SK-N-SH (cell line): Measurements from ENCODE around the gene PEX11G. TPM values are rescaled to one million over a fixed set of nuclear protein-coding genes. Genes with fewer than 3 reads are reported as not detected.

ENCODE experiments used
- CTCF ChIA-PET: fragments of 300-600, 350-600 bp; formaldehyde crosslinking; extraction: SDS; loops from one replicate; lab custom pipeline; 2021; lab: Yijun Ruan, JAX
- POLR2A ChIA-PET: fragments of 350-600 bp; sonication (Branson Sonifier 250); formaldehyde crosslinking; extraction: SDS; loops from one replicate; lab custom pipeline; 2020; ENCODE audit warnings: antibody characterized with exemption, inconsistent platforms; lab: Yijun Ruan, JAX
- DNase-seq: peaks from one replicate; pipeline ENCODE4 v3.0.0; 2012
- H2AFZ ChIP-seq: fragments of 200-600 bp; sonication (generic); 2 replicates; pipeline ENCODE4 v1.8.1; 2016; ENCODE audit warnings: antibody characterized with exemption, mild to moderate bottlenecking, low read depth
- H3F3A ChIP-seq: fragments of 200-600 bp; sonication (generic); replicated peaks from 2 replicates; pipeline ENCODE3; 2016; ENCODE audit warnings: antibody characterized with exemption, mild to moderate bottlenecking; ENCODE audit not compliant: insufficient read depth
- H3K27ac ChIP-seq, 2 experiments: fragments of 200-500 bp in 1 of 2; fragments of 200-600 bp in 1 of 2; sonication (Bioruptor generic) in 1 of 2; sonication (generic), shearing (Covaris generic) in 1 of 2; 2 replicates each; pipeline versions ENCODE4 v1.5.1 to v1.6.1; 2014 to 2016; ENCODE audit warnings: low read depth in 2 of 2, inconsistent platforms in 1 of 2, low read length in 1 of 2, mild to moderate bottlenecking in 1 of 2, mixed read lengths in 1 of 2
- H3K27me3 ChIP-seq: fragments of 200-600 bp; sonication (generic), shearing (Covaris generic); 2 replicates; pipeline ENCODE4 v1.6.1; 2016; ENCODE audit warnings: mixed run types; ENCODE audit not compliant: insufficient read depth
- H3K36me3 ChIP-seq, 2 experiments: fragments of 200-500 bp in 1 of 2; fragments of 200-600 bp in 1 of 2; sonication (Bioruptor generic) in 1 of 2; sonication (generic) in 1 of 2; replicated peaks in 1 of 2; 2 replicates each; pipeline versions ENCODE3 to v1.5.1; 2014 to 2016; ENCODE audit warnings: low read length in 1 of 2, mild to moderate bottlenecking in 1 of 2; ENCODE audit not compliant: insufficient read depth in 2 of 2, control insufficient read depth in 1 of 2
- H3K4me1 ChIP-seq, 2 experiments: fragments of 200-500 bp in 1 of 2; fragments of 200-600 bp in 1 of 2; sonication (Bioruptor generic) in 1 of 2; sonication (generic), shearing (Covaris generic) in 1 of 2; 2 replicates each; pipeline versions ENCODE4 v1.5.1 to v1.6.1; 2014 to 2016; ENCODE audit warnings: low read depth in 1 of 2, low read length in 1 of 2, mixed run types in 1 of 2; ENCODE audit not compliant: insufficient read depth in 2 of 2, control insufficient read depth in 1 of 2
- H3K4me2 ChIP-seq: fragments of 200-600 bp; sonication (generic), shearing (Covaris generic); 2 replicates; pipeline ENCODE4 v1.6.1; 2017; ENCODE audit warnings: mixed run types
- H3K4me3 ChIP-seq, 2 experiments: fragments of 200-500 bp in 1 of 2; fragments of 200-600 bp in 1 of 2; sonication (Bioruptor generic) in 1 of 2; sonication (generic), shearing (Covaris generic) in 1 of 2; 2 replicates each; pipeline versions ENCODE4 v1.5.1 to v1.8.1; 2014 to 2016; ENCODE audit warnings: low read depth in 2 of 2, inconsistent platforms in 1 of 2, low read length in 1 of 2, mild to moderate bottlenecking in 1 of 2, mixed read lengths in 1 of 2, moderate library complexity in 1 of 2
- H3K79me2 ChIP-seq: fragments of 200-600 bp; sonication (generic); 2 replicates; pipeline ENCODE4 v1.8.1; 2017; ENCODE audit warnings: mild to moderate bottlenecking; ENCODE audit not compliant: insufficient read depth
- H3K9ac ChIP-seq: fragments of 200-600 bp; sonication (generic); 2 replicates; pipeline ENCODE4 v1.6.1; 2017; ENCODE audit warnings: mixed run types
- H3K9me2 ChIP-seq: fragments of 200-600 bp; sonication (generic); 2 replicates; pipeline ENCODE4 v1.6.1; 2017; ENCODE audit warnings: mixed run types
- H3K9me3 ChIP-seq: fragments of 200-600 bp; sonication (generic); 2 replicates; pipeline ENCODE4 v1.6.1; 2017; ENCODE audit warnings: mixed run types, mild to moderate bottlenecking, moderate library complexity
- H4K20me1 ChIP-seq: fragments of 200-600 bp; sonication (generic); 2 replicates; pipeline ENCODE4 v1.6.1; 2017; ENCODE audit warnings: mild to moderate bottlenecking, mixed run types; ENCODE audit not compliant: insufficient read depth
- CHD2 ChIP-seq: fragments of 150-350 bp; IDR thresholded peaks from 2 replicates; pipeline ENCODE4 v1.6.1; 2018; ENCODE audit warnings: low read length; ENCODE audit not compliant: partially characterized antibody
- EP300 ChIP-seq, 2 experiments: IDR thresholded peaks; 2 replicates each; pipeline versions ENCODE4 v1.4.0 to v1.6.1; 2012; ENCODE audit warnings: borderline replicate concordance in 1 of 2, low read depth in 1 of 2, low read length in 1 of 2
- EZH2phosphoT487 ChIP-seq: fragments of 200-600 bp; sonication (generic); IDR thresholded peaks from 2 replicates; pipeline ENCODE4 v1.6.1; 2017; ENCODE audit warnings: low read depth, mixed run types, mild to moderate bottlenecking, antibody characterized with exemption, moderate library complexity, borderline replicate concordance
- GATA2 ChIP-seq: sonication (generic); formaldehyde crosslinking; IDR thresholded peaks from 2 replicates; pipeline ENCODE4 v1.5.0; 2020; ENCODE audit warnings: mild to moderate bottlenecking, missing genetic modification reagents
- JUND ChIP-seq: IDR thresholded peaks from 2 replicates; pipeline ENCODE4 v1.4.0; 2012
- REST ChIP-seq: IDR thresholded peaks from 2 replicates; pipeline ENCODE4 v1.6.1; 2012; ENCODE audit warnings: mild to moderate bottlenecking, low read depth, low read length, moderate library complexity
- RXRA ChIP-seq: IDR thresholded peaks from 2 replicates; pipeline ENCODE4 v1.4.0; 2012; ENCODE audit warnings: low read depth, mild to moderate bottlenecking, borderline replicate concordance
- TAF1 ChIP-seq: IDR thresholded peaks from 2 replicates; pipeline ENCODE4 v1.6.1; 2012; ENCODE audit warnings: low read depth, mild to moderate bottlenecking, low read length, moderate library complexity, borderline replicate concordance
- TCF12 ChIP-seq: IDR thresholded peaks from 2 replicates; pipeline ENCODE4 v1.4.0; 2012
- TEAD4 ChIP-seq: IDR thresholded peaks from 2 replicates; pipeline ENCODE4 v1.4.0; 2012; ENCODE audit warnings: mild to moderate bottlenecking, borderline replicate concordance; ENCODE audit not compliant: insufficient read depth
- USF2 ChIP-seq: fragments of 150-350 bp; IDR thresholded peaks from 2 replicates; pipeline ENCODE4 v1.6.1; 2017; ENCODE audit warnings: antibody characterized with exemption, low read length, low read depth, borderline replicate concordance
- YY1 ChIP-seq: IDR thresholded peaks from 2 replicates; pipeline ENCODE4 v1.4.0; 2012; ENCODE audit warnings: low read depth, mild to moderate bottlenecking
- WGBS: methylation state at CpG from one replicate; pipeline ENCODE4 v1.1.6; 2017; ENCODE audit warnings: low lambda C conversion rate; 5-methylcytosine and 5-hydroxymethylcytosine counted together
- polyA plus RNA-seq, 3 experiments: library from polyadenylated mRNA; depleted of rRNA; stranded (reverse); fragments of >200 nt; gene quantifications; 2 replicates each; pipeline ENCODE4 v1.2.3, GENCODE V29; 2012

Gene PEX11G
- polyA plus RNA-seq, 1 of the 3 experiments (the other 2 are of a cell fraction), result 6.1 TPM

DNA sequence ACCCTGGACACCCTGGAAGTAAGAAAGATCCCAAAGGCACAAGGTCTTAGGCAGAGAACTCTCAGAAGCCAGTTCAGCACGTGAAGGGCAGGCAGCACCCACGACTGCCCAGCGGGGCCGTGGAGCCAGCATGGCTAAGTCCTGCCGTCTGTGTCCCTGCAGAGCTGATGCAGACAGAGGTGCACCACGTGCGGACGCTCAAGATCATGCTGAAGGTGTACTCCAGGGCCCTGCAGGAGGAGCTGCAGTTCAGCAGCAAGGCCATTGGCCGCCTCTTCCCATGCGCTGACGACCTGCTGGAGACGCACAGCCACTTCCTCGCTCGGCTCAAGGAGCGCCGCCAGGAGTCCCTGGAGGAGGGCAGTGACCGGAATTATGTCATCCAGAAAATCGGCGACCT is 44.8 kb downstream of the PEX11G start (continued):
- no peak for TF ChIP-seq TEAD4

- 98% methylated on average over 8 of the region's 9 CpGs for WGBS
- no peak for DNase-seq
- Histone ChIP-seq H3K9me3 (no peaks in the 10 kb centered on the region), H4K20me1 (no peaks in the 10 kb centered on the region), H3F3A (no peaks in the 10 kb centered on the region), H3K9ac (no peak overlapping the region), H3K9me2 (no peaks in the 10 kb centered on the region), H3K27ac (no peak overlapping the region), H2AFZ (no peak overlapping the region), H3K36me3 (peaks cover 6 to 12% of the 10 kb centered on the region in 2 experiments), H3K79me2 (no peaks in the 10 kb centered on the region), H3K4me2 (no peak overlapping the region), H3K27me3 (no peaks in the 10 kb centered on the region), H3K4me3 (no peak overlapping the region), H3K4me1 (no peaks in the 10 kb centered on the region)
- ChIA-PET POLR2A (no interaction called here), CTCF (no interaction called here)
- TF ChIP-seq GATA2 (CRISPR knock-in tag) (no peak), EZH2phosphoT487 (no peak), TCF12 (no peak), YY1 (no peak), TAF1 (no peak), REST (no peak), JUND (no peak)
Measured at GRCh38 chr19:7442423-7442822, 46.4 kb downstream of the PEX11G start.

DNA sequence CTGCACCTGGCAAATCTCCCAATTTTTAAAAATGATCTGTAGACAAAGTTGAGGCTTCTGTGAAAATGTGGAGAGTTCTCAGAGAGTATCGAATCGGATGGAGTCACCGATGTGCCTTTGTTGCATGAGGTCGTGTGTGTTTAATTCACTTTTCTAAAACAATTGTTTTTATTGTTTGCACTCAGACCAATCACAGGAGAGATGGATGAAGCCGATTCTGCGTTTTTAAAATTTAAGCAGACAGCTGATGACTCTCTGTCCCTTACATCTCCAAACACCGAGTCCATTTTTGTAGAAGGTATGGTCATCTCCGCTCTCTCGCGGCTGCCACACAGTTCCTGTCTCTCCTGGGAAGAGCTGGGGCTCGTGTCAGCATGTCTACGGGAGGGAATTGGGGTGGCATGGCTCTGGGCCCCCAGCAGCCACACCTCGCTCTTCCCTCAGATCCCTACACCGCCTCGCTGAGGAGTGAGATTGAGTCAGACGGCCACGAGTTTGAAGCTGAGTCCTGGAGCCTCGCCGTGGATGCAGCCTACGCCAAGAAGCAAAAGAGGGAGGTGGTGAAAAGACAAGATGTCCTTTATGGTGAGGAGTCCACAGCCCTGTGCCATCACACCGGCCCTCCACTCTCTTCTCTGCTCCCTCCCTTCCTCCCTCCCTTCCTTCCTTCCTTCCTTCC is 47.2 kb downstream of the PEX11G start:
- no peak for TF ChIP-seq JUND
- TF ChIP-seq EP300 (IDR thresholded peaks at IDR 0.05; ENCODE audit: borderline replicate concordance in 1 of 2, low read depth in 1 of 2, low read length in 1 of 2), result no peak
- TF ChIP-seq CHD2, result no peak
- TF ChIP-seq USF2, result no peak
- TF ChIP-seq RXRA, result no peak
- TF ChIP-seq, all 33 proteins: peak for 0
- POLR2A ChIA-PET, result no interaction called here
- no peaks in the 10 kb centered on the region for H3K9me3 ChIP-seq
- no peak overlapping the region for H3K4me3 ChIP-seq
- H3F3A ChIP-seq, result no peaks in the 10 kb centered on the region
- H3K9ac ChIP-seq, result no peak overlapping the region
- no peak overlapping the region for H3K4me2 ChIP-seq
- peaks cover 6 to 11% of the 10 kb centered on the region in 2 experiments for H3K36me3 ChIP-seq
- no peak overlapping the region for H2AFZ ChIP-seq
- no peaks in the 10 kb centered on the region for H3K9me2 ChIP-seq
- DNase-seq, result no peak
- 95% methylated on average over 21 of the region's 21 CpGs for WGBS
- H3K4me1 ChIP-seq, result no peaks in the 10 kb centered on the region
- no peaks in the 10 kb centered on the region for H4K20me1 ChIP-seq
- H3K27ac ChIP-seq, result no peak overlapping the region
- H3K27me3 ChIP-seq, result no peaks in the 10 kb centered on the region
- CTCF ChIA-PET, result no interaction called here
- no peaks in the 10 kb centered on the region for H3K79me2 ChIP-seq
